ENCODE data around the gene SCN10A. TPM values are rescaled to one million over a fixed set of nuclear protein-coding genes. Genes with fewer than 3 reads are reported as not detected.

The SCN10A gene
- total RNA-seq, 4 donors from 2014 or later, result not detected

DNA sequence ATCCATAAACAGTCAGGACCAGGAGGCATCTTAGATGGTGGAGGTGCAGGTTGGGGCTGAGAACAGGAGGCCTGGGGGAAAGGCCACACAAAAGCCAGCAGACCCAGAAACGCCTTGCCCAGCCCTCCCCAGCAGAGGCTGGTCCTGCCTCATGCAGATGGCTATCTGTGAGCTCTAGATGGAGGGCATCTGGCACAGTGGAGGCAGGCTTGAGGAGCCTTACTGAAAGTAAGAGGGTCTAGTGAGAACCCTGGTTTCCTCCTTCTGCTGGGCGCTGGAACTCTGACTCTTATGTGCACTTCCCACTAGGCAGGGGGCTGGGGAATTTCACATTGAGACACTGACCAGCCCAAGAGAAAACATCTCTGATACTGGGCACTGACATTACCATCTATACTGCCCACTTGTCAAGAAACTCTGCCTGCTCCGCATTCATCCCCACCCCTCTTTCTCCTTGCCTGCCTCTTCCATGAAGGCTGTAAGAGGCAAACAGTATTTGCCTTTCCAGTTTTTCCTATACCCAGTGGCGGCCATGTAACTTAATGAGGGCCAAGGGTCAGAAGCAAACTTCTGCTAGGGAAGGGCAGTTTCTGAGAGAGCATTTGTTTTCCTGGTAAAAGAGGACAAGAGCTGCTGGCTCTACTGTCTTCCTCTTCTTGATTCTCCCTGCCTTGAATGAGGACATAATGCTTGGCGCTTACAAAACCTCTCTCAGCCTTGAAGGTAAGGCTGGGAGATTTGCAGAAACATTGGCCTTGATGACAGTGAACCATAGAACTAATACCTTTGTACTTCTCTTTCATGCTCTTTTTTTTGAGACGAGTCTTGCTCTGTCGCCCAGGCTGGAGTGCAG lies 162.1 kb downstream of the SCN10A start:
- Histone ChIP-seq H3K27ac (no peak overlapping the region), H3K36me3 (no peaks in the 10 kb centered on the region), H3K27me3 (peaks cover 61% of the 10 kb centered on the region), H3K4me1 (peaks cover 17% of the 10 kb centered on the region), H3K9me3 (no peaks in the 10 kb centered on the region), H3K4me3 (no peak overlapping the region)
- no peak for DNase-seq (ENCODE audit: low spot score in 2 of 2)
- TF ChIP-seq POLR2AphosphoS5 (IDR thresholded peaks at IDR 0.05) (no peak), EP300 (IDR thresholded peaks at IDR 0.05) (no peak), POLR2A (IDR thresholded peaks at IDR 0.05) (no peak), CTCF (IDR thresholded peaks at IDR 0.05) (no peak)
- WGBS, result 86% methylated on average over 7 of the region's 7 CpGs

- Histone ChIP-seq H3K27ac (no peak overlapping the region), H3K4me3 (no peak overlapping the region), H3K36me3 (no peaks in the 10 kb centered on the region), H3K9me3 (no peaks in the 10 kb centered on the region), H3K4me1 (peaks cover 20% of the 10 kb centered on the region), H3K27me3 (peaks cover 61% of the 10 kb centered on the region)
- DNase-seq (ENCODE audit: low spot score in 2 of 2), result no peak
- 100% methylated on average over 1 of the region's 1 CpG for WGBS
- TF ChIP-seq CTCF (IDR thresholded peaks at IDR 0.05) (no peak), POLR2AphosphoS5 (IDR thresholded peaks at IDR 0.05) (no peak), EP300 (IDR thresholded peaks at IDR 0.05) (no peak), POLR2A (IDR thresholded peaks at IDR 0.05) (no peak)
Observed at GRCh38 chr3:38652934-38653333, 163.1 kb downstream of the SCN10A start.

- Histone ChIP-seq H3K9me3 (no peaks in the 10 kb centered on the region), H3K36me3 (no peaks in the 10 kb centered on the region), H3K4me3 (no peak overlapping the region), H3K27me3 (peaks cover 57% of the 10 kb centered on the region), H3K27ac (no peak overlapping the region), H3K4me1 (peaks cover 20% of the 10 kb centered on the region)
- DNase-seq (ENCODE audit: low spot score in 2 of 2), result no peak
- WGBS, result 22% methylated on average over 12 of the region's 19 CpGs
- TF ChIP-seq EP300 (IDR thresholded peaks at IDR 0.05) (no peak), CTCF (IDR thresholded peaks at IDR 0.05) (peak; percentile 75 to 98)
Observed at GRCh38 chr3:38651153-38651789, 164.7 kb downstream of the SCN10A start.

DNA sequence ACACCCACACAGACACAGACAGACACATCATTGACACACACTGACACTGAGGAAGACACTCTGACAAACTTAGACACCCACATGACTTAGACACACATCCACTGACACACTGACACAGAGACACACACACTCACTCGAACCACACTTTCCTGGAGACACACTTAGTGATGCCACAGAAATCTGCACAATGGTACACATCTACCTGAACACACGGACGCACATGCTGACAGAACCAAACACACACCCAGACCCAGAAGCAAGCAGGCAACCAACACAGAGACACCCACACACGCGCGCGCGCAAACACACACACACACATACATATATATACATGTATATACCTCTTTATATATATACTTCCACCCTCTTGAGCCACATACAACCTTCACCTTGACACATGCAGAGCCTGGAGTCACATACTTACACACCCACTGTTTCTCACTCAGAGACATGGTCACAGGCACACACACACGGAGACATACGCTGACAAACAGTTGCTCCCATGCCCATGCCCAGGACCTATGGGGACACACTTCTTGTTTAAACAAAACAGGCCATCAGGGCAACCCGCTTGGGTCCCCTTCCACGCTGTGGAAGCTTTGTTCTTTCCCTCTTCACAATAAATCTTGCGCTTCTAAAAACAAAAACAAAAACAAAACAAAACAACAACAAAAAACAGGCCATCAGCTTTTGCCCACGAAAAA lies 165.6 kb downstream of the SCN10A start:
- Histone ChIP-seq H3K4me1 (peaks cover 20% of the 10 kb centered on the region), H3K36me3 (no peaks in the 10 kb centered on the region), H3K27ac (no peak overlapping the region), H3K27me3 (peaks cover 56% of the 10 kb centered on the region), H3K4me3 (no peak overlapping the region), H3K9me3 (no peaks in the 10 kb centered on the region)
- no peak for TF ChIP-seq POLR2A (IDR thresholded peaks at IDR 0.05)
- TF ChIP-seq CTCF (IDR thresholded peaks at IDR 0.05), result no peak
- no peak for TF ChIP-seq EP300 (IDR thresholded peaks at IDR 0.05)
- no peak for TF ChIP-seq POLR2AphosphoS5 (IDR thresholded peaks at IDR 0.05)
- no peak for DNase-seq (ENCODE audit: low spot score in 2 of 2)
- 74% methylated on average over 14 of the region's 14 CpGs for WGBS

Measured in suprapubic skin (tissue), 4 donors.